CD4-positive, alpha-beta T cell treated with Interleukin-15 for 1 hour (primary cell): ENCODE results near the gene MAD1L1.

ENCODE experiments used
- DNase-seq: peaks from one replicate; pipeline ENCODE4 v3.0.0-alpha.2; 2020

Gene MAD1L1

GRCh38 chr7:2099048-2099957, 133.4 kb downstream of the MAD1L1 start:
- peak; percentile 56 for DNase-seq

DNA sequence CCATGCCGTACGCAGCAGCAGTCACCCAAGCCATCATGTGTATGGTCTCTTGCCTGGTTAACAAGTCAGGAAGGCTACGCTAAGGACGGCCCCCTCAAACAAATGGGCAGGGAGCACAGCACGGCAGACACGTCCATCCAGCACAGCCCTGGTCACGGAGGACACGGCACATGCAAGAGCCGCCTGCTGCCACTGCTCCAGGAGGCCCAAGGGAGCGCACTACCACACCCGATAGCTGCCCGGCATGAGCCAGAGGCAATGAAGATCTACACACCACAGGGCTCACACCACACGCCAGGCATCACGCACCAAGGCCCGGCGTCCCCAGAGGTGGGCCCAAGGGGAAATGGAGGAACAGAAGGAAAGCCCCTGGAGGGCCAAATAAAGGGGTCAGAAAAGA, 134.2 kb downstream of the MAD1L1 start:
- DNase-seq = no peak

GRCh38 chr7:2098056-2098455, 134.7 kb downstream of the MAD1L1 start:
- no peak for DNase-seq

GRCh38 chr7:2097492-2097891, 135.3 kb downstream of the MAD1L1 start:
- DNase-seq = no peak

GRCh38 chr7:2096692-2097387, 135.9 kb downstream of the MAD1L1 start:
- DNase-seq = peak; percentile 33

DNA sequence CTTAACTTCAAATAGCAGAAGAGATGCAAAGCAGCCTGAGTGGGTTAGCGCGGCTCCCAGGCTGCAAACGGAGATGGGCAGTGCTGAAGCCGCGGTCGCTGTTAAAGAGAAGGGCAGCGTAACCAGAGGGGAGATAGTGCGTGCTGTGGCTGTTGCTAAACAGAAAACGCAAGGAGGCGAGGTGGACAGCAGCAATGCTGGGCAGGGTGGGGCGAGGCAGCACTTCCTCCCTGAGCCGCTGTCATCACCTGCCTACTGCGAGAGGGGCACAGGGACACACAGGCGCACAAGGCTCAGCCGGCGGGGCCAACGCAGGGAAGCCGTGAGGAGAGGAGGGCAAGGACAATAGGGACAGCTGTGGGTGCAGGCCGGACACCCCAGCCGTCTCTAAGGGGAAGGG, 137.3 kb downstream of the MAD1L1 start:
- DNase-seq = no peak

DNA sequence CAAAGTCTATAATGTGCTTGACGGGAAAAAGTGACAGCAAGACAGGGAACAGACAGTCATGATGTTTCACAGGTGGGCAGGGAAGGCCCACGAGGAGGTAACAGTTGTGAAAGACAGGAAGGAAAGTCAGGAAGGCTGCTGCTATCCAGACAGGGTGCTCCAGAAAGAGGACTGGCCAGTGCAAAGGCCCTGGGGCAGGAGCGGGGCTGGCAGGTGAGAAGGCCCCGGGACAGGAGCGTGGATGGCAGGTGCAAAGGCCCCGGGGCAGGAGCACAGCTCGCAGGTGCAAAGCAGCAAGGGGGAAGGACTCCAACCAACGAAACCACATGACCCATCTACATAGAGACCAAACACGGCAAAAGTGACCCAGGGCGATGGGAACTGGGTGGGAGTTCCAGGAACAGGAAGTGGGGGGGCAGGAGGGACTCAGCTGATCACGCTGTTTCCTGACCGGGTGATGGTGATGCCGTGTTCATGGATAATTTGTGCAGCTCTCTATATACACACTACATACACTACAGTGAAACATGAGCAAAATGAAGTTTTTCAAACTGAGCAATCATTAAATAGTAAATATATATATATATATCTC, 138.2 kb downstream of the MAD1L1 start:
- no peak for DNase-seq

DNA sequence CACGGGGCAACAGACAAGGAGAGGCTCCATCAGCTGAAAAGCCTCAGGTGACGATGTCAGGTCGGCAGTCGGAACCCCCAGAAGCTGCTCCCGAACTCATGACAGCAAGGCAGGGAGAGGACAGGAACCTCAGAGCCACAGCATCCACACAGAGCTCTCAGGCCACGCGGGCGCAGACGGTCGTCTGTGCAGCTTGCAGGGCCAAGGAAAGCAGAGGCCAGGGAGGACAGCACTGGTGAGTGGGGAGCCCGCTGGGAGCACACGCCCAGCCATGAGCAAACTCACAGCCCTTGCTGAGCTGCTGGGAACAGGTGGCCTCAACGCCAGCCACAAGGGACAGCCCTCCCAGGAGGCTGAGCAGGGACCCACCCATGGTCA, 138.9 kb downstream of the MAD1L1 start:
- no peak for DNase-seq

- no peak for DNase-seq
Observed at GRCh38 chr7:2093215-2093842, 139.4 kb downstream of the MAD1L1 start.

DNA sequence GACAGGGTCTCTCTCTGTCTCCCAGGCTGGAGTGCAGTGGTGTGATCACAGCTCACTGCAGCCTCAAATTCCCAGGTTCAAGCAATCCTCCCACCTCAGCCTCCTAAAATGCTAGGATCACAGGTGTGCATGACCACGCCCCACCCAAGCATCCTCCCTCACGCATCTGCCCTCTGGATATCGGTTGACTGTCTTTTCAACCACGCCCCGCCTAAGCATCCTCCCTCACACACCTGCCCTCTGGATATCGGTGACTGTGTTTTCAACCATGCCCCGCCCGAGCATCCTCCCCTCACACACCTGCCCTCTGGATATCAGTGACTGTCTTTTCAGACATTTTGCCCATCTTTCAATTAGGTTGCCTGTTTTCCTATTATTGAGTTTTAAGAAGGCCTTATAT, 140.5 kb downstream of the MAD1L1 start:
- DNase-seq = no peak

DNA sequence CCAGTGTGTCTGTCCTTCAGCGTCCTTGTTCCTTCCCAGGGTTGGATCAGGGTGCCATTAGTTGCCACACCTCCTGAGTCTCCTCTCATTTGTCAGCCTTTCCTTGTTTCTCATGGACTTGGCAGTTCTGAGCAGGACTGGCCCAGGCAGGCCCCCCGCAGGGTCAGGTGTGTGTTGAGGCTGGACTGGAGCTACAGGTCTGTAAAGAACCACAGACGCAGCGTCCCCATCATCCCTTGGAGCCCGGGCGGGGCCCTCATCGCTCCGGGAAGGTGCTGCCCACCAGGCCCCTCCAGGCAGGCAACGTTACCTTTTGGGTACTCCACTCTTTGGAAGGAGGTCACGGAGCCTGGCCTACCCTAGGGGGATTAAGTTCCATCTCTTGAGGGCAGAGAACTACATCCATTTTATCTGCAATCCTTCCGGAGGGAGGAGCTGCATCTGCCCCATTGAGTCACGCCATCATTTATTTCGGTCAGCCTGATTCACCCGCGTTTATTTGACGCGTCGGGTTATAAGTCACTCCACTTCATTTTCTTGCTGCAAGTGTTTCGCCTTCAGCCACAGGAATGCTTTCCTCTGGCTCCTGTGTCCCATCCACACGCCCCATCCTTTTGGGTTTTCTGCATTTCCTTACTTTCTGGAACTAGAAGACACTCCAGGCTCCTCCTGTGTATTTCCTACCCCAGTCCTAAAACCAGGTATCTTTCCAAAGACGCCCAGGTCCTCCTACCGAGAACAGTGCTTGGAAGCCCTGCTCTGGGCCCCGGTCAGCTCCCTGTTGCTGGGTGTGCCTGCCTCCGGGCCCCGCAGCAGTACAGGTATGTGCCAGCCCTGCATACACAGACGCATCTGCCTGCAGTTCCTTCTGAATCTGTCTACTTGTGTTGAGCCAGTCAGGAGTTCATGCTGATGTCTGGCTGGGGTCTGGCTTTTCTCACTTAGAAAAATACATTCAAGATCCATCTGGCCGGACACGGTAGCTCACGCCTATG, 141.9 kb downstream of the MAD1L1 start:
- no peak for DNase-seq

DNA sequence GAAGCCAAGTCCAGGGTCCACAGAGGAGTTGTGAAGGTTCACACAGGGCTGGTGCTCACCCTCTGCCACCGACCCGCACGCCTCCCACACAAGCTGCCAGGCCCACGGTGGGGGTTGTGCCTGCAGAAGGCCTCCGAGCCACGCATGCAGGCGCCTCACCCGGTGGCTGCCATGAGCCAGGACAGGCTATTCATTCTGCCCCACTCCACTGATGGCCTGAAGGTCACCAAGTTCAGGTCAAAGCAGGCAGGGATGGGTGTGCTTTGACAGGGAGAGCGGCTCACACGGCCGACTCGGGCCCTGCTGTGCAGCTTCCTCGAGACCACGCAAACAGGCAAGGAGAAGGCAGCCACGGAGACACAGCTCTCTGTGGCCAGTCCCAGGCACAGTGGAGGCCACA, 143.9 kb downstream of the MAD1L1 start:
- no peak for DNase-seq

GRCh38 chr7:2087744-2088143, 145.0 kb downstream of the MAD1L1 start:
- DNase-seq = no peak

DNA sequence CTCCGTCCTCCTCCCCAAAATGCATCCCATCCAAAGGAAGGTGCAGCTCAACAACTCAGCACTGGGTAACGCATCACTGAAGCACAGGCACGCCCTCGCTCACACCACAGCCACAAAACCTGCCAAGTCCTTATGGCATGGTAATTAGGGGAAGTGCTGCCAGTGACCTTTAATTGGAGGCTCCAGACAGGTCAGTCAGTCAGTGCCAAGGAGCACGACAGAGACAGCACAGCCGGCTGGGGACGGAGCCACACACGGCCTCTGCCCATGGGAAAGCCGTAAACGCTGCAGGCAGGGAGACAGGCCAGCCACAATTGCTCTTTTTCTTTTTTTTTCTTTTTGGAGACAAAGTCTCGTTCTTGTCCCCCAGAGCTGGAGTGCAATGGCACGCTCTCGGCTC, 146.5 kb downstream of the MAD1L1 start:
- DNase-seq = no peak

DNA sequence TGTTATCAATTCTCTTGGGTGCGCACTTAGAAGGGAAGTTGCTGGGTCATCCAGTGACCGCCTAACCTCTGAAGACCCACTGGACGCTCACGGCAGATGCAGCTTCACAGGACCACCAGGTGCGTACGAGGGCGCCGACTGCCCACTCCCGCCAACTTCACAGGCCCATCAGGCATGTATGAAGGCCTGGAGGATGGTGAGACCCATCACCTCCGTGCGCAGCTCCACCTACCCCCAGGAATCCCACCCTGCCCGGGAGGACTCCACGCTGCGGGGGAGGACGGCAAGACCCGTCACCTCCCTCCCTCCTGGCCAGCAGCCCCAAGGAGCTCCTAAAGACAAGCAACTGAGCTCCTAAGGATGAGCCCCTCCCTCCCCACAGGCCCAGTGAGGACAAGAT, 146.9 kb downstream of the MAD1L1 start:
- no peak for DNase-seq

DNA sequence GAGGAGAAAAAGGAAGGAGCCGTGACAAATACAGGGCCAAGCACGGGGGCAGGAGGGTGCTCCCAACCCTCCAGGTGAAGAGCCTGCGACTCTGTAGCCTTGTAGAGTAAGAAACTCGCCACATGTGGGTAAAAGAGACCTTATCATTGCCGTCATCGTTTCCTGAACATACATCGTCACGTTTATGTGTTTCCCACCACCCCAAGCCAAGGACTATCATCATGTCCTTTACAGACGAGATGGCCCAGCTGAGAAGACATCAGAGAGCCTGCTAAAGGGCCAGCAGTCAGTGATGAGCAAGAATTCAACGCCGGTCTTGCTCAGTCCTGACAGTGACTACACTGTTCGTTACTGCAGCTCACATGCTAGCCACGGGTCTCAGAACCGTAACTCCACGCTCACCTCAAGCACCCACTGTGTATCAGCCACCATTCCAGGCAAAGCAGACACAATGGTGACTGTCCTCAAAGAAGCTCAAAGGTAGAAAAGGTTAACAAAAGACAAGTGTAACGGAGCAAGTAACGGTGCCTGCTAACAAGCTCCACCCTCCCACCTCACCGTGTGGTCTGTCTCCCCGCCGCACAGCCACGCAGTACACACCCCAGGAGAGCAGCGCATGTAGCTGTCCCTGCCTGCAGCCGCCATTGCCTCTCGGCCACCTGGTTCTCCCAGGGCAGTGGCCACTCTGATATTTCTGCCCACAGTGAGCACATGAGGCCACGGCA, 147.8 kb downstream of the MAD1L1 start:
- DNase-seq = no peak

- no peak for DNase-seq
Observed at GRCh38 chr7:2084331-2084730, 148.4 kb downstream of the MAD1L1 start.

DNA sequence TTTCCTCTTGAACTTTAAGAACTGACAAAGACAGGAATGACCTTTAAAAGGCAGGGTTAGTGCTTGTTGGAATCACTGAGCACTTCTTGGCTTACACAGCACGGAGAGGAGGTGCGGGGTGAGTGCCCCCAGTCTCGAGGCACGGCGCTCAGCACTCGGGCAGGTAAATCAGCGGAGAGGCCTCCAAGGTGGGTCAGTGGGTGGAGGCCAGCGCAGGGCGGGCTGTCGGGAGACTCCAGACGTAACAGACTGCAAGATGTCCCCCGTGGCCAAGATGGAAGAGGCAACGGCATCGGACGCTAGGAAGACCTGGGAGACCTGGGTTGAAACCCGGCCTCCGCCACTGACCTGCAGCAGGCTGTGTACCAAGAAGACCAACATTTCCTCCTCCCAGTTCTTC, 149.4 kb downstream of the MAD1L1 start:
- no peak for DNase-seq

DNA sequence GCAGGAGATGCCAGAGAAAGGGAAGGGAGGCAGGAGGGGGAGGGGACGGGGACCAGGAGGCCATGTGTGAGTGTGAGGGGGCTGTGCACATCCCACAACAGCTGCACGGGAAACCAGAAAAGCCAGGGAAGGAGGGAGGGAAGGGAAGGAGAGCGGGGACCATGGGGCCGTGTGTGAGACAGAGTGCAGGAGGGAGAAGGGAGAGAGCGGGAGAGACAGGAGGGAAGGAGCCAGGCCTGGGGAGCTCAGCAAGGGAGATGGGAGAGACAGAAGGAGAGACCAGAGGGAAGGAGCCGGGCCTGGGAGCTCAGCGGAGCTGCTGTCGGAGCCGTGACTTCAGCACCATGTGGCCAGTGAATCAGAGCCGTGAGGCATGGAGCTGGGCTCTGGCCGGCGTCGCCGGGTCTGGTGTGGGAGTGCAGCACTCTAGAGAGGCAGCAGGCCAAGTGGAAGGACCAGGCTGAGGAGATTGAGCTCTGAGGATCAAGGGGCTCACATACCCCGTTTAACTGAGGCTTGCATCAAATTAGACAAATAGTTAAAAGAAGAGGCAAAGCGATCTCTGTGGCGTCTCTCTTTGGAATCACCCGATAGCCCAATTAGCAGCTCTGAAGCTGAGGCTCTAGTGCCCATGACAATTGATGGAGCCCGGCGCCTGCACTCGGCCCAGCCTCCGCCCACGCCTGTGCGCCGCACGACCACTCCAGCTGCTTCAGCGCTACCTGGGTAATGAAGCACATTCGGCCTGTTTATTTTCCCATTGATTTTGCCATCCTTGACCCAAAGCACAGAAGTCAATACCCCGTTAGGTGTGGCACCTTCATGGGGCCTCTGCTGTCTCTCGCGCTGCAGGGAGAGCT, 150.4 kb downstream of the MAD1L1 start:
- no peak for DNase-seq

DNA sequence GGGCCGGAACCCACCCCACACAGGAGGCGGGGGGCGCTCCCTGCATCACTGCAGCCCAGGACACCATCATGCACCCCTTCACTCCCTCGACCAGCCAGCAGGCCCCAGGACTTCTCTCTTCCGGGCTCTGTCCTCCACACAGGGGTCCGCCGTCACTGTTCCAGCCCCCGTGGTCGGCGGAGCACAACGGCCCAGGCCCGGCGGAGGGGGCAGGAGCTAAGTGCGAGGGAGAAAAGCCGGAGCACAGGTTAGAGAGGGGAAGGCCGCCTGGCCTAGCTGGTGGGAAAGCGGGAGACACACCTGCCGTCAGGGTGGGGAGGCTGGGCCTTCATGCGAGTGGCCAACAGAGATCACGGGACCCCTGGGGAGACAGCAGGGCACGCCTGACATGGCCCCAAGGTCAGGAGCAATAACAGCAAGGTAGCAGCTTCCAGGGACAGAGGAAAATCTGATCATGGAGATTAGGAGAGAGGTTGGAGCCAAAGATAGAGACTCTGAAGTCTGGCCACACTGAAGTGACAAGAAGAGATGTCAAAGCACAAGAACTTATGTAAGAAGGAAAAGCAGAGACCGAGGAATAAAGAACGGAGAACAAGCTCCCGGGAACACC, 151.1 kb downstream of the MAD1L1 start:
- DNase-seq = no peak
